Measurements from ENCODE around the gene ZNF845. TPM values are rescaled to one million over a fixed set of nuclear protein-coding genes. Genes with fewer than 3 reads are reported as not detected.
"Not testable (repeated sequence)": the region's sequence is repeated elsewhere in the genome, so short reads cannot be mapped to it uniquely, and the experiment has no call there.

ZNF845 gene
- total RNA-seq, 1 donor from 2014 or later, result 11.1 TPM

GRCh38 chr19:53389978-53390377 lies 56.4 kb downstream of the ZNF845 start:
- TF ChIP-seq, protein P1, sequence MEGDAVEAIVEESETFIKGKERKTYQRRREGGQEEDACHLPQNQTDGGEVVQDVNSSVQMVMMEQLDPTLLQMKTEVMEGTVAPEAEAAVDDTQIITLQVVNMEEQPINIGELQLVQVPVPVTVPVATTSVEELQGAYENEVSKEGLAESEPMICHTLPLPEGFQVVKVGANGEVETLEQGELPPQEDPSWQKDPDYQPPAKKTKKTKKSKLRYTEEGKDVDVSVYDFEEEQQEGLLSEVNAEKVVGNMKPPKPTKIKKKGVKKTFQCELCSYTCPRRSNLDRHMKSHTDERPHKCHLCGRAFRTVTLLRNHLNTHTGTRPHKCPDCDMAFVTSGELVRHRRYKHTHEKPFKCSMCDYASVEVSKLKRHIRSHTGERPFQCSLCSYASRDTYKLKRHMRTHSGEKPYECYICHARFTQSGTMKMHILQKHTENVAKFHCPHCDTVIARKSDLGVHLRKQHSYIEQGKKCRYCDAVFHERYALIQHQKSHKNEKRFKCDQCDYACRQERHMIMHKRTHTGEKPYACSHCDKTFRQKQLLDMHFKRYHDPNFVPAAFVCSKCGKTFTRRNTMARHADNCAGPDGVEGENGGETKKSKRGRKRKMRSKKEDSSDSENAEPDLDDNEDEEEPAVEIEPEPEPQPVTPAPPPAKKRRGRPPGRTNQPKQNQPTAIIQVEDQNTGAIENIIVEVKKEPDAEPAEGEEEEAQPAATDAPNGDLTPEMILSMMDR (IDR thresholded peaks at IDR 0.05; ENCODE audit: insufficient read depth, low read length, severe bottlenecking), result no peak
- no peak for FAIRE-seq

DNA sequence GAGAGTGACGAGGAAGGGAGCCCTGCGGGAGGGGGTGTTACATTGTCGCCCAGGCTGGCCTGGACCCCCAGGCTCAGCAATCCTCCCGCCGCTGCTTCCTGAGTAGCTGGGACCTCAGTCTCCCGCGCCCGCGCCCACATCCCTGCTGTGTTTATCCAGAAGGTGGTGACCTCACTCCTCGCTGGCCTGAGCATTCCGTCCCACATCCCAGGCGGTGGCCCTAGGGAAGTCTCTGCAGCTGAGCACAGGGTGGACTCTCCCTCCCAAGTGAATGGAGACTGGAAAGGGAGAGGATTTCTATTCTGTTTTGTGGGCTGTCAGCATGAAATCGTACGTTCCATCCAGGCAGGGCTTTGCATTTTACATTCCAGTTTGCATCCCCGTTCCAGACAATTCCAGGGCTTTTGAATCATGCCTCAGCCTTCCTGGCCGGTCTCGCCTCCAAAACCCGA lies 61.0 kb downstream of the ZNF845 start:
- H3K27me3 ChIP-seq (ENCODE audit: control insufficient read depth, insufficient read depth, low read length), result no peaks in the 10 kb centered on the region
- TF ChIP-seq, protein P1 (IDR thresholded peaks at IDR 0.05; ENCODE audit: insufficient read depth, low read length, severe bottlenecking), result no peak
- no peak for FAIRE-seq
- H3K4me3 ChIP-seq (ENCODE audit: low read depth, low read length), result peak overlapping the region; percentile 88
- no peak for DNase-seq (ENCODE audit: low read depth)
- H3K36me3 ChIP-seq (ENCODE audit: control insufficient read depth, insufficient read depth, low read length), result no peaks in the 10 kb centered on the region

More at GRCh38 chr19:53389978-53390377, 56.4 kb downstream of the ZNF845 start:
- DNase-seq (ENCODE audit: low read depth), result no peak
- Histone ChIP-seq H3K27me3 (ENCODE audit: control insufficient read depth, insufficient read depth, low read length) (no peaks in the 10 kb centered on the region), H3K36me3 (ENCODE audit: control insufficient read depth, insufficient read depth, low read length) (no peaks in the 10 kb centered on the region), H3K4me3 (ENCODE audit: low read depth, low read length) (no peak overlapping the region)

GRCh38 chr19:53394974-53395839 lies 61.7 kb downstream of the ZNF845 start, which contains the start of gene ZNF765:
Gene ZNF765, plus strand, starts transcription at chr19:53395149. Its CDS starts 2,867 bp downstream, at chr19:53398016.
- TF ChIP-seq, protein P1 (IDR thresholded peaks at IDR 0.05; ENCODE audit: insufficient read depth, low read length, severe bottlenecking), result peak; percentile 61
- FAIRE-seq, result no peak
- DNase-seq (ENCODE audit: low read depth), result peak; percentile 74
- Histone ChIP-seq H3K27me3 (ENCODE audit: control insufficient read depth, insufficient read depth, low read length) (no peaks in the 10 kb centered on the region), H3K36me3 (ENCODE audit: control insufficient read depth, insufficient read depth, low read length) (peaks cover 3% of the 10 kb centered on the region), H3K4me3 (ENCODE audit: low read depth, low read length) (peak within 1 kb of the TSS; percentile 88)

DNA sequence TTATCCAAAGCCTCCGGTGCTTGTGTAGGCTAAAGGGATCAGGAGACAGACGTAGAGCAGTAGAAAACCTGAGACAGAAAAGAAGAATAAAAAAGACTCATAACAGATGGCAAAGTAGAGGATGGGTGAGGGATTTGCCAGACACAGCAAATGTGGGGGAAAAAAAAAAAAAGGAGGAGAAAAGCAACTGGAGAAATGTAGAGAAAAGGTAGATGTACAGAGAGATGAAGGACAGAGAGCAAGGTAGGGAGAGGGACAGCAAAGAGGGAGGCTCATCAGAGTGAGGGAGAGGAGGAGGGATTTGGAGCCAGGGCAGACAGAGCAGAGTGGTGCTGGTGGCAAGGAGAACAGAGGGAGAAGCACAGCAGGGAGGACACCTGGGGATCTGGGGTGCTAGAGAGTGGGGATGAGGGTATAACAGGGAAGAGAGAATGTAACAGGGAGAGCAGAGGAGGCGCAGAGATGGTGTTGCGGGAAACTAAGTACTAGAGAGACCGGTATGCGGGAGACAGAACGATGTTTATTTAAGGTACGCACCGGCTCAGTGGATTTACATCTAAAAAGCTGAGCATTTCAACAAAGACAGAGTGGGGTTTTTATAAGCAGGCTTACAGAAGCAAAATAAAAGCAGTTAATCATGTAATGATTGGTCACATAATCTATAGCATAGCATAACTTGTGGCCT lies 62.4 kb downstream of the ZNF845 start:
- not testable (repeated sequence) for FAIRE-seq; DNase-seq (ENCODE audit: low read depth); H3K27me3 ChIP-seq (ENCODE audit: control insufficient read depth, insufficient read depth, low read length); H3K36me3 ChIP-seq (ENCODE audit: control insufficient read depth, insufficient read depth, low read length)
- H3K4me3 ChIP-seq (ENCODE audit: low read depth, low read length), result peak overlapping the region; percentile 88

DNA sequence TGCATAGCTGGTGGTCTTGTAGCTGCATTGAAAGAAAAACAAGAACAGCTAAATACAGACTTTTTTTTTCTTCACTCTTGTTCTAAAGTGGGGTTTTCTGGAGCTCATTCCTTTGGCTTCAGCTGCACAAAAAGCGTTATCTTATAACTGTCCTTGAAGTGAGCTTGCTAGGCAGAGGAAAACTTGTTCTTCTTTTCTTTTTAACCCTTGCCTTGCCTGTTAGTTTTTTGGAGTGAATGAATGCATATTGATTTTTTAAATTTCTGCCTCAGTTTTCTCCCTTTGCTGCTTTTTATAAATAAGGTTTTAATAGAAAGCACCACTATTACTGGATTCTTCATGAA lies 62.9 kb downstream of the ZNF845 start:
- Histone ChIP-seq H3K27me3 (ENCODE audit: control insufficient read depth, insufficient read depth, low read length) (no peaks in the 10 kb centered on the region), H3K4me3 (ENCODE audit: low read depth, low read length) (no peak overlapping the region), H3K36me3 (ENCODE audit: control insufficient read depth, insufficient read depth, low read length) (peaks cover 5% of the 10 kb centered on the region)
- FAIRE-seq (no peak), DNase-seq (ENCODE audit: low read depth) (no peak)
- TF ChIP-seq, protein P1 (IDR thresholded peaks at IDR 0.05; ENCODE audit: insufficient read depth, low read length, severe bottlenecking), result no peak

GRCh38 chr19:53397918-53398317 lies 64.4 kb downstream of the ZNF845 start:
- H3K4me3 ChIP-seq (ENCODE audit: low read depth, low read length); FAIRE-seq; H3K36me3 ChIP-seq (ENCODE audit: control insufficient read depth, insufficient read depth, low read length); H3K27me3 ChIP-seq (ENCODE audit: control insufficient read depth, insufficient read depth, low read length); DNase-seq (ENCODE audit: low read depth): not testable (repeated sequence)

Other genes starting within 250 kb of the ZNF845 start
- 17.1 and 22.8 TPM in 2 replicates for gene ZNF160, start 230.3 kb upstream of the ZNF845 start, total RNA-seq
- 3.2 and 8.6 TPM in 2 replicates for gene ZNF415, start 200.8 kb upstream of the ZNF845 start, total RNA-seq
- gene ZNF347, start 174.7 kb upstream of the ZNF845 start, total RNA-seq, result 7.2 and 7.9 TPM in 2 replicates
- 1.6 and 2.8 TPM in 2 replicates for gene ZNF665, start 140.4 kb upstream of the ZNF845 start, total RNA-seq
- 8.4 and 15.6 TPM in 2 replicates for gene ZNF677, start 78.9 kb upstream of the ZNF845 start, total RNA-seq
- gene VN1R2, start 75.5 kb upstream of the ZNF845 start, total RNA-seq, result not detected in 2 replicates
- gene VN1R4, start 66.0 kb upstream of the ZNF845 start, total RNA-seq, result not detected in 2 replicates
- 12.6 and 14.0 TPM in 2 replicates for gene ZNF525, start 32.0 kb downstream of the ZNF845 start, total RNA-seq
- gene ZNF765, start 61.4 kb downstream of the ZNF845 start, total RNA-seq, result 16.0 and 17.9 TPM in 2 replicates
- gene ZNF761, start 98.2 kb downstream of the ZNF845 start, total RNA-seq, result 14.0 and 15.9 TPM in 2 replicates
- gene ZNF813, start 134.0 kb downstream of the ZNF845 start, total RNA-seq, result 3.9 and 4.6 TPM in 2 replicates
- gene ZNF331, start 204.4 kb downstream of the ZNF845 start, total RNA-seq, result 6.4 and 6.8 TPM in 2 replicates